Stimulated activated CD8-positive, alpha-beta memory T cell treated with anti-CD3 and anti-CD28 coated beads, Interleukin-4, amount 100 ng/mL, for 24 hours (primary cell): ENCODE data around the gene PLTP.
"Not testable (repeated sequence)": the region's sequence is repeated elsewhere in the genome, so short reads cannot be mapped to it uniquely, and the experiment has no call there.

Experiments used
- DNase-seq: peaks from one replicate; pipeline ENCODE4 v3.0.0-alpha.2; 2020; ENCODE audit warnings: low read depth

PLTP gene

DNA sequence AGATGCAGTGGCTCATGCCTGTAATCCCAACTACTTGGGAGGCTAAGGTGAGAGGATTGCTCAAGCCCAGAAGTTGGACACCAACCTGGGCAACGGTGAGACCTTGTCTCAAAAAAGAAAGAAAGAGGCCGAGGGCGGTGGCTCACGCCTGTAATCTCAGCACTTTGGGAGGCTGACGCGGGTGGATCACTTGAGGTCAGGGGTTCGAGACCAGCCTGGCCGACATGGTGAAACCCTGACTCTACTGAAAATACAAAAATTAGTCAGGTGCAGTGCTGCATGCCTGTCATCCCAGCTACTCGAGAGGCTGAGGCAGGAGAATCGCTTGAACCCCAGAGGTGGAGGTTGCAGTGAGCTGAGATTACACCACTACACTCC is 37.9 kb downstream of the PLTP start:
- DNase-seq = not testable (repeated sequence)

DNA sequence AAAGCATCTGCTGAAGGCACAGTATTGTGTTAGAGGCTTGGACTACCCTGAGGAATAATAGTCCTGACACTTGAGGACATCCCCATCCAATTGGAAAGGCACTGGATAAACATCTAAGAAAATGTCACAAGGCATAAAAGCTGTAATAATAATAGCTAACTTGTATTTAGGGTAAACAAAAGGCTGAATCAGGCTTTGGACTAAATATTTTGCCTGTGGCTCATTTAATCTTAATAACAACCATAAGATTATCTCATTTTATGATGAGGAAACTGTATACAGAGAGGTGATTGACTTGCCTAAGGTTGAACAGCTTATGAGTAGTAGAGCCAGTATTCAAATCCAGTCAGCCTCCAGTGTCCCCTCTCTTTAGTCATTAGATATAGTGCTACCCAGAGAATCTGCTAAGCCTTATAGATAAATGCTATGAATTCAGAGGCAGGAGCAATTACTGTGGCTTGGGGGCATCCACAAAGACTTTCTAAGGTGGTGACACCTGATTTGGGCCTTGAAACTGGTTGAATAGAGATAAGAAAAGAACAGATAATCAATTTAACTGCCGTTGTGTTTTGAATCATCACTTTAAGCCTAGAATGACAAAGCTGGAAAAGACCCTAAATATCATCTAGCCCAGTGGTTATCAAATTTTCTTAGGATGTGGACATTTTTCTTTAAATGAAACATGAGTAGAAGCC is 38.4 kb downstream of the PLTP start:
- DNase-seq = no peak

DNA sequence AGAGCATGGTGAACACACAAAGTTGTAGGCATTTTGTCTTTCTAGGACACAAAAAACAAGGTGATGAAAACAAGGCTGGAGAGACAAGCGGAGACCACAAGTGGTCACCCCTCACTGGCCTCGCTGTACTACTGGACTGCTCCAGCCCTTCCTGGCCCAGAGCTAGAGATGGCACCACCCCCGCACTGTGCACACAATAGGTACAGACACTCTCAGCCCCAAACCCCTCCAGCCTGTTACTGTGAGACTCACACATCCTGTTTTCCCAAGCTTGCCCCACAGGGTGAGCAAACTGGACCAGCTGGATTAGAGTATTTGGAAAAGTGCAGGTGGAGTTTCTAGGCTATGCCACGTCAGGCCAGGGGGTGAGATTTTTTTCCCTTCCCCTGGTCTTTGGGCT is 39.3 kb downstream of the PLTP start:
- DNase-seq = no peak

DNA sequence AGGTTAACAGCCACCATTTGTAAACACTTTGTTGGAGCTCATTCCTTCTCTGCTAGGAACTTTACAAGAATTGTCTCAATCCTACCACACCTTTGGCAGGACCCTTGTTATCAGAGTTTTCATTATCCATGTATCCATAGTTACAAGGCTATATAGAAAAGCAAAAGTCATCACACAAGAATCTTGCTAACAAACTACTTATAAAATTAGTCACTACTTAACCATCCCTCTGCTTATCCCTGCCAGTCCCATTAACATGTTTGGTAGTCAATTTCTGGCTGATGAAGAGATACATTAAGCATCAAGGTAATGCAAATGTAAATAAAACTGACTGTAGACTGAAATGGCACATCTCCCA is 44.2 kb downstream of the PLTP start:
- no peak for DNase-seq

DNA sequence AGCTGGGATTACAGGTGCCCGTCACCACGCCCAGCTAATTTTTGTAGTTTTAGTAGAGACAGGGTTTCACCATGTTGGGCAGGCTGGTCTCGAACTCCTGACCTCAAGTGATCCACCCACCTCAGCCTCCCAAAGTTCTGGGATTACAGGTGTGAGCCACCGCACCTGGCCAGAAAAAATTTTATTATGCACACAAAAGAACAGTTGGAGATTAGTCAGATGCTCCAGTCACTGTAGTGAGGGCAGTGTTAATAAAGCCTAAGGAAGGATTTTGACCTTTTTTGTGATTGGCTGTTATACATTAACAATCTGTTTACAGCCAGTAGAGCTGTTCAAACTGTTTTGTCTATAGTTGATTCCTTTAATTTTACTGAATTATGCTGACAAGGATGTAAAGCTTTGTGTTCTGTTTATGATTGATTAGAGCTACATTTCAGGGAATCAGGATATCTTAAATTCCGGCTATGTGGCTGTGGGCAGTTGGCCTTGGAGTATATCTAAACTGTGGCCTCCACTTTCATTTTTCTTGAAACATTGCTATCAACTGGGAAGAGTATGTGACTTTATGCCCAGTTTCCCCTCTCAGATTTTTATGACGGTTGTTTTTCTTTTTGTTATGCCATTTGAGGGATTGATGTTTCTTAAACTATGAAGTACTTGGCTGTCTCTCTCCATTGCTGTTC is 44.7 kb downstream of the PLTP start:
- DNase-seq = no peak

DNA sequence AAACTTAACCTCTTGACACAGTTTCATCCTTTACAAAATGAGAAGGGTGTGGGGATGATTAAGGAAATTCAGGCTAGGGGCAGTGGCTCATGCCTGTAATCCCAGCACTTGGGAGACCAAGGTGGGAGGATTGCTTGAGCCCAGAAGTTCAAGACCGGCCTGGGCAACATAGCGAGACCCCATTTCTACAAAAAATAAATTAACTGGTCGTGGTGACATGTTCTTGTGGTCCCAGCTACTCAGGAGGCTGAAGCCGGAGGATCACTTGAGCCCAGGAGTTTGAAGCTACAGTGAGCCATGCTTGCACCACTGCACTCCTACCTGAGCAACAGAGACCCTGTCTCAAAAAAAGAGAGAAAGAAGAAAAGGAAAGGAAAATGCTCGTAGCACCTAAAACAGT is 45.5 kb downstream of the PLTP start:
- no peak for DNase-seq

DNA sequence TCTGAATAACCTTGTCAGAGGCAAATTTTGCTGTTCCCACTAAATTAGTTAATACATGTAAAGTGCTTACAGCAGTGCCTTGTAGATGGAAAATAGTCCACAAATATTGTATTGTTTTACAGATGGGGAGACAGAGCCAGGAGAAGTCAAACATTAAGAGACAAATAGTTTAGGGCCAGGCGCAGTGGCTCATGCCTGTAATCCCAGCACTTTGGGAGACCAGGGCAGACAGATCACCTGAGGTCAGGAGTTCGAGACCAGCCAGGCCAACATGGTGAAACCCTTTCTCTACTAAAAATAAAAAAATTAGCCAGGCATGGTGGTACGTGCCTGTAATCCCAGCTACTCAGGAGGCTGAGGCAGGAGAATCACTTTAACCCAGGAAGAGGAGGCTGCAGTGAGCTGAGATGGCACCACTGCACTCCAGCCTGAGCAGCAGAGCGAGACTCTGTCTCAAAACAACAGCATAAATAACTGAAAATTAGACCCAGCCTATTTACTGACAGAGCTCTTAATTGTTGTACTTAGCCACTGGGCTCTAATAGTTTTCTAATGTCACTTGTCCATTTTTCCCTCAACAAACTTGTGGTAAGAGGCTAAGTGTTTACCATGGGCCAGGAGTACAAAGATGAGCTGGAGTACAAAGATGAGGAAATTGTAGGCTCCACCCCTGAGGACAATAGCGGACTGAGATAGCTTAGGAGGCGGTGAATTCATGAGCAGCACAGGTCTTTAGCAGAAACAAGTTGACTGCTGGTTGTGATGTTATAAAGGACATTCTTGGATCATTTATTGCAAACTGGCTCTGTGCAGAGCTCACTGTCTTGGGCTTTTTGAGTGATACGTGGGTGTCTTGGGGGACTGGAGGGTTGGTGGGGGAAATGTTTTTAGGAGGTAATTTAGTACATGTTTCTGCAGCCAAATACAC is 48.1 kb downstream of the PLTP start:
- DNase-seq = no peak

DNA sequence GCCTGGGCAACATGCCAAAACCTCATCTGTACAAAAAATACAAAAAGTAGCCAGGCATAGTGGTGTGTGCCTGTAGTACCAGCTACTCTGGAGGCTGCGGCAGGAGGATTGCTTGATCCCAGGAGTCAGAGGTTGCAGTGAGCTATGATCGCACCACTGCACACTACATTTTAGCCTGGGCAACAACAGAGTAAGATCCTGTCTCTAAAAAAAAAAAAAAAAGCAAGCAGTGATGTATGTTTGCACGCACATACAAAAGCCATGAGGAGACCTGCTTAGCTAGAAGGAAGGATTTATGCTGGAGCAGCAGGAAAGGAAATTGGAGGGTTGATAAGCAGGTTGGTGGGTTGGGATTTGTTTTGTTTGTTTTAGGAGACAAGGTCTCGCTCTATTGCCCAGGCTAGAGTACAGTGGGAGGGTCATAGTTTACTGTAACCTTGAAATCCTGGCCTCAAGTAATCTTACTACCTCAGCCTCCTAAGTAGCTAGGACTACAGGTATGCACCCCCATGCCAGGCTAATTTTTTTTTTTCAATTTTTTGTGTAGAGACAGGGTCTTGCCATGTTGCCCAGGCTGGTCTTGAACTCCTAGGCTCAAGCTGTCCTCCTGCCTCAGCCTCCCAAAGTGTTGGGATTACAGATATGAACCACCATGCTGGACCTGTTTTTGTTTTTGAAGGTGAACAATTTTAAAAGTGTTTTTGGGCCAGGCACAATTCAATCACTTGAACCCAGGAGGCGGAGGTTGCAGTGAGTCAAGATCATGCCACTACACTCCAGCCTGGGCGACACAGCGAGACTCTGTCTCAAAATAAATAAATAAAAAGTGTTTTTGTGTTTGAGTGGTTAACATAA is 50.5 kb downstream of the PLTP start:
- DNase-seq = no peak

DNA sequence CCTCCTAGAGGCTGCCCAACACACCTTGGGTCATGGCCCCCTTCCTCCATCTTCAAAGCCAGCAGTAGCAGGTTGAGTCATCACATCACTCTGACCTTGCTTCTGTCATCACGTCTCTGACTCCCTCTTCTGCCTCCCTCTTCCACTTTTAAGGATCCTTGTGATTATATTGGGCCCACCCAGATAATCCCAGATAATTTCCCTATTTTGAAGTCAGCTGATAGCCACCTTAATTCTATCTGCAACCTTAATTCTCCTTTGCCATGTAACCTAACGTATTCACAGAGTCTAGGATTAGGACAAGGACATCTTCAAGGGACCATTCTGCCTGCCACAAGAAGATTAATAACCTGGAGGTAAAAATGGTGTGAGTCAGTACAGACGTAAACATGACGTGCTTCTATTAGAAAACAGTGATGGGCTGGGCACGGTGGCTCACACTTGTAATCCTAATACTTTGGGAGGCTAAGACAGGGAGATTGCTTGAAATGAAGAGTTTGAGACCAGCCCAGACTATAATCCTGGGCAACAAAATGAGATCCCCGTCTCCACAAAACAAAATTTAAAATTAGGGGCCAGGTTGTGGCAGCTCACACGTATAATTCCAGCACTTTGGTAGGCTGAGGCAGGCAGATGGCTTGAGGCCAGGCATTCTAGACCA is 51.3 kb downstream of the PLTP start:
- no peak for DNase-seq

DNA sequence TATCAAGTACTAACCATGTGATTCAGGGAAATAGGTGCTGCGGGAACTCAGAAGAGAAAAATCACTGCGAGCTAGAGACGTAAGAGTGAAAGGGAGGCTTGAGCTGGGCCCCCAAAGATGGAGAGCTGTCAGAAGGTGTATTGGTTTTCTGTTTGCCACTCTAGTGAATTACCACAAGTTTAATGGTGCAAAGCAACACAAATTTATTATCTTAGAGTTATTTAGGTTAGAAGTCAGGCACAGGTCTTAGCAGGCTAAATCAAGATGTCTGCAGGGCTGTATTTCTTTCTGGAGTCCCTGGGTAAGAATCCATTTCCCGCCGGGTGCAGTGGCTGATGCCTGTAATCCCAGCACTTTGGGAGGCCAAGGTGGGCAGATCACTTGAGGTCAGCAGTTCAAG is 52.0 kb downstream of the PLTP start:
- DNase-seq = no peak

DNA sequence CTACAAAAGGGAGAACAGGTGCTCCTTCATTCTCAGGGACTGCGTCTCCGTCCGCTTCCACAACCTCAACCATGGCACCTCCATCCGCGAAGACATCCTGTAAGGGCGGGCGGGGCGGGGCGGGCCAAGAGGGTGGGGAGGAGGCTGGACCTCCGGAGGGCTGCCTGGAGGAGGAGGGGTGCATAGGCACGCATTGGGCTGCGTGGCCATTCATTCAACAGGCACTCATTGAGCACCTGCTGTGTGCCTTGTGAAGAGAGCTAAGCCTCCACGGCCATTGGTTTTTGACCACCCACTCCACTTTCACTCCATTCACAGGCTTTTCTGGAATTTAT is 54.1 kb downstream of the PLTP start:
- peak; percentile 16 for DNase-seq

DNA sequence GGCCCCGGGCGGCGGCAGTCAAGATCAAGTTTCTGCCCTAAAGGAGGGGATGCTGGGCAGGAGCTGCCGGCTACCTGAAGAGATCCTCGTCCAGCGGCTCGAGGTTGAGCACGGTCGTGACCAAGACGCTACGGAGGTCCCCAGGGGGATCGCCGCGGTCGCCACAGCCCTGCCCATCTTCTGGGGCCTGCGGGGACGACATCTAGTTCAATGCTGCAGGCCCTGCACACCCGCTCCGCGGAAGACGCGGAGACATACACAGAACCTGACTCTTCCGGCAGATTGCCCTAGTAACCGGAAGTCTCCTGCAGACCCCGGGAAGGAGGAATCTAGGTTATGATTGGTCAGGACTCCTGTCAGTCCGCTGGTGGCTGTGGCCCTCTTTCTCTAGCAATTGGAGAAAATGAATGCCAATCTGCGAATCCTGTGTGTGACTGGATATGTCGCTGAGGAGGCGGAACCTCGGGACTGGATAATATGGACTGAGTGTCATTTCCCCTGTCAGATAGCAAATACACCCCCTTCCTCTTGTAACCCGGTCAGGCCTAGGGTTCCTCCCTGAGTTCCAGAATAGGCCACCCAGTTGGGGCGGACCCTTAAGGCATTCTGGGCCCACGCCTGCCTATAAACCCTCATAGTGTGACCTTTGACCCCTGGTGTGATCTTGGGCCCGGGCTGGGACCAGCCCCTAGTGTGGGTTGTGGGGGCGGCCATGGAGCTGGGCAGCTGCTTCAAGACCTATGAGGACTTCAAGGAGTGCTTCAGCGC is 54.7 kb downstream of the PLTP start, which contains the start of the genes ACOT8 and ZSWIM3:
TSS of gene ACOT8 (minus strand) at position 279 of the 768 bp plus-strand sequence. CDS start at position 202, 77 bp downstream.
TSS of gene ZSWIM3 (plus strand) at position 501 of the 768 bp plus-strand sequence. CDS start at position 713, 212 bp downstream.
- DNase-seq = peak; percentile 82

DNA sequence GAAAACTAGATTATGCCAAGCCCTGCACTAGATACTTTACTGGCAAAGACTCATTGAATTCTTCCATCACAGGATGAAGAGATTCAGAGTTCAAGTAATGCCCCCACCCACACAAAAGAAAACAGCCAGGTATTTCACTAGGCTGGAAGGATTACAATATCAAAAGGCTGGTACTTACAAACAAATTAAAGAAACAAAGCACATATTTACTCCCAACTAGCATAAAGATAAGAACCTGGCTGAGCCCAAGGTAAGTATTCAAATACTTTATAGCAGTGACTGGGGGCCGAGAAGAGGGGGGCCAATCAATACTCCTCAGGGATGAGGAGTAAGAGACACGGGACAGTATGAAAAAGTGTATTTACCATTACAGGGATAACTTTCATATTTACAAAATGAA is 58.5 kb downstream of the PLTP start:
- DNase-seq = no peak

DNA sequence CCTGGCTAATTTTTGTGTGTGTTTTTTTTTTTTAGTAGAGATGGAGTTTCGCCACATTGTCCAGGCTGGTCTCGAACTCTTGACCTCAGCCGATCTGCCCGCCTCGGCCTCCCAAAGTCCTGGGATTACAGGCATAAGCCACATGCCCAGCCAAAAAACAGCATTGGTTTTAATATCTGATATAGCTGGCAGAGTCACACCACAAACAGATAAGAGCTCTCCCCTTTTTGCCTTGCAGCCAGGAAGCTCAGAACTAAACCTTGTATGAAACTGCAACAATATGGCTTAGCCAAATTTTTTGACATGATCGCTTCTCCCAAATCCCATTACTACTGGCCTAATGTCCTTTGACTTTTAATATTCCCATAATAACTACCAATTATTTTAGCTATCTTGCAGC is 59.6 kb downstream of the PLTP start:
- DNase-seq = no peak

DNA sequence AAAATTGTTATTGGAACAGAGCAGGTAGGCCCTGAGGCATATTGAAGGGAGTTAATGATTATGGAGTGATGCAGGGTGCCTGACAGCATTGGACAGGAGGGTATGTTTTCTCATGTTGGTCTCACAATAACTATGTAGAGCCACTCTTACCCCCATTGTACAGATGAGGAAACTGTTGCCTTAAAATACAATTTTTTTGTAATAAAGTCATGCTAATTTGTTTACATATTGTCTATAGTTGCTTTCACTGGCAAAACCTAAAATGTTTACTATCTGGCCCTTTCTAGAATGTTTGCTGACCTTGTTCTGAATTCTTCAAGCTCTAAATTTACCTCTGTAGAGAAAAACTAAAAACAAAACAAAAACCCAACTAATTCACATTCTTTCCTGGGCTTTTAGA is 60.5 kb downstream of the PLTP start:
- no peak for DNase-seq

DNA sequence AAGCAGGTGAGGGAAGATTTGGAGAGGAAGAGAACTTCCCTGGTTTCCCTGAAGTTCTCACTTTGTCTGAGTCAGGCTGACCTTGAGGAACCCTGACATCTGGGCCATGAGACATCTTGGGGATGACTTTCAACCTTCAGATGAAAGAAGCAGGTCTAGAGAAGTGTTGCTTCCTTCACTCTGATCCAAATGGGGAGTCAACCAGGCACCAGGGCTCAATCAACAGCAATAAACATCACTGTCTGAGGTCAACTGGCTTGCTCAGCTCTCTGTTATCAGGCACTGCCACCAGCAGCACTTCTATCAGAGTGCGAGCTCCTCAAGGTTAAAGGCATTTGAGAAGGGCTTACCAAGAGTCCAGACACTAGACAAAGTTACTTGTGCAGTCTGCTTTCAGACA is 61.0 kb downstream of the PLTP start:
- no peak for DNase-seq

DNA sequence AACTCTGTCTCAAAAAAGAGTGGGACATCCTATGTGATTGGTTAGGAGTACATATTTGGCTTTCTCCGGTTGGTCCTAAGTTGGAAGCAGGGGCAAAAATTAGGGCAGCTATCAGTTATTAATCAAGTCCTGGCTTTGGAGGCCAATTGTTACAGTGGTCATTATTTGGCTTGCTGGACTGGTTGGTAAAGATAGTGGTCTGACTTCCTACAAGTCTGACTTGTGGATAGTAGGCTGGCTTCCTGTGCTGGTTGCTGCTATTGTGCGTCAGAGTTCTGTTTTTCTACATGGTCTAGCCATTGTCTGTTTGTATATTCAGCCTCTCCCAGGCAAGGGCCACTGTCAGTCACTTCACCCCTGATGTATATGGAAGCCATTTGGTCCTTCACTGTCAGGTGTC is 61.7 kb downstream of the PLTP start:
- no peak for DNase-seq

DNA sequence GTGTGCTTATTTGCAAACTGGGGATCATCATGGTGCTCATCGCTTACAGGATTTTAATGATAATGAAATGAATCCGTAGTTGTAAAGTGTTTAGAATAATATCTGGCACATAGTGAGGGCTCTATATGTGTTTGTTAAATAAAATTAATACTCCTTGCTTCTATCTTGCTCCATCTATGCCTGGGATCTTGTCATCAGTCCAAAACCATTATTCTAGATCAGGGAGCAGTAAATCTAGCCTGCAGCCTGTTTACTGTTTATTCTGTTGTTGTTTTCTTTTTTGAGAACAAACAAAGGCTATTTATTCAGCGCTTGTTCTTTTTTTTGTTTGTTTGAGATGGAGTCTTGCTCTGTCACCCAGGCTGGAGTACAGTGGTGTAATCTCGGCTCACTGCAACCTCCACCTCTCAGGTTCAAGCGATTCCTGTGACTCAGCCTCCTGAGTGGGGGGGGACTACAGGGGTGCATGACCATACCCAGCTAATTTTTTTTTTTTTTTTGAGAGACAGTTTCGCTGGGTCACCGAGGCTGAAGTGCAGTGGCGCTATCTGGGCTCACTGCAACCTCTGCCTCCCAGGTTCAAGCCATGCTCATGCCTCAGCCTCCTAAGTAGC is 62.9 kb downstream of the PLTP start:
- DNase-seq = no peak
